Right lobe of liver (tissue), 6 donors: ENCODE measurements around the gene HBQ1. TPM values are rescaled to one million over a fixed set of nuclear protein-coding genes. Genes with fewer than 3 reads are reported as not detected.
"Not testable (repeated sequence)": the region's sequence is repeated elsewhere in the genome, so short reads cannot be mapped to it uniquely, and the experiment has no call there.

ENCODE experiments used
- ATAC-seq, 4 donors: fragments of 200-7000 bp; cut with Tn5 transposase; one replicate each; pipeline ENCODE4 v1.9.1; 2020; ENCODE audit warnings: mild to moderate bottlenecking in 4 of 4, moderate library complexity in 4 of 4
- DNase-seq, 3 donors: peaks; one replicate each; pipeline ENCODE4 v3.0.0-alpha.2; 2020
- H3K27ac ChIP-seq, 3 donors: fragments of 200-600 bp; one replicate each; pipeline ENCODE4 v1.8.0; 2022
- H3K27me3 ChIP-seq, 2 donors: fragments of 200-600 bp; one replicate each; pipeline ENCODE4 v1.8.0; 2022
- H3K36me3 ChIP-seq, 4 donors: fragments of 200-600 bp; sonication (generic) in 1 of 4; one replicate each; pipeline versions ENCODE4 v1.5.1 to v1.8.0; 2017 to 2022; ENCODE audit warnings: control low read depth in 1 of 4
- H3K4me1 ChIP-seq, 4 donors: fragments of 200-600 bp; sonication (generic) in 1 of 4; one replicate each; pipeline versions ENCODE4 v1.5.1 to v1.8.0; 2017 to 2022; ENCODE audit warnings: control low read depth in 1 of 4
- H3K4me3 ChIP-seq, 3 donors: fragments of 200-600 bp; one replicate each; pipeline ENCODE4 v1.8.0; 2022
- H3K9me3 ChIP-seq, 4 donors: fragments of 200-600 bp; sonication (generic) in 1 of 4; one replicate each; pipeline versions ENCODE4 v1.5.1 to v1.8.0; 2017 to 2022; ENCODE audit warnings: control low read depth in 1 of 4
- CTCF ChIP-seq, 4 donors: fragments of 200-600 bp in 3 of 4; fragments of 450-650 bp in 1 of 4; IDR thresholded peaks; one replicate each; pipeline versions ENCODE4 v1.5.1 to v1.8.0; 2016 to 2022; ENCODE audit warnings: antibody characterized with exemption in 4 of 4, mild to moderate bottlenecking in 2 of 4
- POLR2A ChIP-seq: fragments of 450-650 bp; IDR thresholded peaks from one replicate; pipeline ENCODE4 v1.6.1; 2017; ENCODE audit warnings: antibody characterized with exemption, mild to moderate bottlenecking
- WGBS: methylation state at CpG from one replicate; pipeline ENCODE4 v1.1.6; 2018; ENCODE audit warnings: low coverage, low lambda C conversion rate; ENCODE audit not compliant: insufficient coverage; ENCODE audit errors: missing lambda C conversion rate; 5-methylcytosine and 5-hydroxymethylcytosine counted together
- intact Hi-C, 2 donors: fragments of 100-400 bp; cut with DNase I; formaldehyde crosslinking; loops; one replicate each; pipeline versions ENCODE4 v1.11.2 to v1.14.1; 2022
- total RNA-seq, 6 experiments: library from RNA; depleted of rRNA in 2 of 6; stranded (reverse); fragments of >200 nt in 2 of 6; fragmentation: NEBNext Ultra II Directional in 3 of 6; extraction: Animal tissue kit (Norgen Biotek cat#: 25700) in 3 of 6; gene quantifications; one replicate each; pipeline versions ENCODE4 v1.1.0 to v1.2.4, GENCODE V29; 2016 to 2023
- donor health status: DM: no; HTN: yes; CAD: no.
- donor health status: DM: no; HTN: no; CAD: no.
- donor health status: DM: no; HTN: no; CAD: no.
- donor health status: DM: no; HTN: yes; CAD: no.
- donor health status: DM: no; HTN: yes; CAD: no.

Gene HBQ1
- total RNA-seq, 6 experiments from 2014 or later, result 0.47 TPM; not detected in 5

- Histone ChIP-seq H3K36me3 (no peaks in the 10 kb centered on the region), H3K9me3 (no peaks in the 10 kb centered on the region), H3K27me3 (no peaks in the 10 kb centered on the region), H3K4me3 (no peak overlapping the region), H3K4me1 (no peaks in the 10 kb centered on the region), H3K27ac (no peak overlapping the region)
- intact Hi-C loops, result no loop called here
- no peak for TF ChIP-seq CTCF (IDR thresholded peaks at IDR 0.05)
- TF ChIP-seq POLR2A, result no peak
- 68% methylated on average over 14 of the region's 14 CpGs for WGBS
- ATAC-seq (no peak), DNase-seq (peak in 1 of 3 donors; percentile 11)
Measured at GRCh38 chr16:144797-145252, 35.4 kb upstream of the HBQ1 start.

- TF ChIP-seq CTCF (IDR thresholded peaks at IDR 0.05) (no peak), POLR2A (no peak)
- intact Hi-C loops, result no loop called here
- Histone ChIP-seq H3K27me3 (no peaks in the 10 kb centered on the region), H3K4me3 (no peak overlapping the region), H3K27ac (no peak overlapping the region), H3K9me3 (no peaks in the 10 kb centered on the region), H3K36me3 (no peaks in the 10 kb centered on the region), H3K4me1 (no peaks in the 10 kb centered on the region)
- 73% methylated on average over 2 of the region's 2 CpGs for WGBS
- ATAC-seq (no peak), DNase-seq (no peak)
Measured at GRCh38 chr16:146646-147045, 33.6 kb upstream of the HBQ1 start.

GRCh38 chr16:149024-149660 is 31.1 kb upstream of the HBQ1 start:
- intact Hi-C loops, result no loop called here
- ATAC-seq, result peak in 1 of 4 donors; percentile 21
- H3K27ac ChIP-seq, result no peak overlapping the region

GRCh38 chr16:152141-153128 is 27.8 kb upstream of the HBQ1 start, which contains the start of gene HBZ:
HBZ (plus strand) TSS chr16:152644; CDS start chr16:152910, 266 bp downstream.
- no peaks in the 10 kb centered on the region for H3K36me3 ChIP-seq
- 70% methylated on average over 11 of the region's 17 CpGs for WGBS
- H3K27me3 ChIP-seq, result no peaks in the 10 kb centered on the region
- peaks cover 0 to 5% (median 2%) of the 10 kb centered on the region in 4 donors for H3K4me1 ChIP-seq
- ATAC-seq (peak in 2 of 4 donors; percentile 24 to 28), DNase-seq (peak in 1 of 3 donors; percentile 31)
- H3K27ac ChIP-seq, result no peak within 1 kb of the TSS
- intact Hi-C loops, result no loop called here
- H3K4me3 ChIP-seq, result no peak within 1 kb of the TSS
- no peaks in the 10 kb centered on the region for H3K9me3 ChIP-seq
- TF ChIP-seq POLR2A (no peak), CTCF (IDR thresholded peaks at IDR 0.05) (no peak)

More at GRCh38 chr16:149024-149660, 31.1 kb upstream of the HBQ1 start:
- H3K4me1 ChIP-seq, result no peaks in the 10 kb centered on the region
- H3K9me3 ChIP-seq, result no peaks in the 10 kb centered on the region
- no peak for TF ChIP-seq CTCF (IDR thresholded peaks at IDR 0.05)
- TF ChIP-seq POLR2A, result no peak
- H3K36me3 ChIP-seq, result no peaks in the 10 kb centered on the region
- H3K4me3 ChIP-seq, result no peak overlapping the region
- no peaks in the 10 kb centered on the region for H3K27me3 ChIP-seq
- peak in 1 of 3 donors; percentile 27 for DNase-seq
- 42% methylated on average over 8 of the region's 9 CpGs for WGBS

GRCh38 chr16:153129-153521 is 27.1 kb upstream of the HBQ1 start:
- H3K27ac ChIP-seq, intact Hi-C loops, H3K9me3 ChIP-seq, H3K4me3 ChIP-seq, H3K4me1 ChIP-seq, H3K36me3 ChIP-seq, H3K27me3 ChIP-seq, DNase-seq: not testable (repeated sequence)
- peak; percentile 67 to 97 (median 82) for ATAC-seq
- 28% methylated on average over 2 of the region's 6 CpGs for WGBS

GRCh38 chr16:153550-154216 is 26.6 kb upstream of the HBQ1 start:
- H3K36me3 ChIP-seq, H3K27me3 ChIP-seq, H3K4me1 ChIP-seq, DNase-seq, H3K4me3 ChIP-seq, H3K9me3 ChIP-seq, intact Hi-C loops, H3K27ac ChIP-seq: not testable (repeated sequence)
- WGBS, result no CpG with 5 or more reads among the region's 74 CpGs
- peak in 2 of 4 donors; percentile 9 to 26 for ATAC-seq
